Transverse colon (tissue), 4 donors: ENCODE data around the gene SOX11. TPM values are rescaled to one million over a fixed set of nuclear protein-coding genes. Genes with fewer than 3 reads are reported as not detected.

Experiments used
- DNase-seq: peaks from one replicate; pipeline ENCODE4 v3.0.0-alpha.2; 2019
- H3K27ac ChIP-seq, 4 donors: fragments of 200-600 bp; sonication (generic); 2 replicates each; pipeline ENCODE4 v1.5.1; 2016 to 2018; ENCODE audit warnings: inconsistent platforms in 4 of 4
- H3K27me3 ChIP-seq: fragments of 200-600 bp; sonication (generic); 2 replicates; pipeline ENCODE4 v1.5.1; 2017; ENCODE audit warnings: inconsistent platforms
- H3K36me3 ChIP-seq, 4 donors: fragments of 200-600 bp; sonication (generic); 2 replicates each; pipeline ENCODE4 v1.5.1; 2017 to 2019; ENCODE audit warnings: inconsistent platforms in 4 of 4
- H3K4me1 ChIP-seq, 4 donors: fragments of 200-600 bp; sonication (generic); 2 replicates each; pipeline ENCODE4 v1.5.1; 2017 to 2020; ENCODE audit warnings: inconsistent platforms in 4 of 4
- H3K4me3 ChIP-seq, 4 donors: fragments of 200-600 bp; sonication (generic); 1 replicate in 1 of 4; 2 replicates in 3 of 4; pipeline versions ENCODE4 v1.5.1 to v1.6.1; 2017 to 2019; ENCODE audit warnings: inconsistent platforms in 4 of 4
- H3K9me3 ChIP-seq, 2 donors: fragments of 200-600 bp; sonication (generic); 2 replicates each; pipeline ENCODE4 v1.5.1; 2017 to 2019; ENCODE audit warnings: inconsistent platforms in 2 of 2
- CTCF ChIP-seq, 5 experiments: fragments of 200-600 bp in 3 of 5; fragments of 450-650 bp in 2 of 5; sonication (generic) in 3 of 5; IDR thresholded peaks; 1 replicate in 2 of 5; 2 replicates in 3 of 5; pipeline ENCODE4 v1.5.1; 2016 to 2017; ENCODE audit warnings: antibody characterized with exemption in 5 of 5, inconsistent platforms in 3 of 5, mild to moderate bottlenecking in 2 of 5, moderate library complexity in 1 of 5
- EP300 ChIP-seq: sonication (generic); formaldehyde crosslinking; IDR thresholded peaks from one replicate; pipeline ENCODE4 v1.6.1; 2017; ENCODE audit warnings: antibody characterized with exemption, low read depth
- POLR2A ChIP-seq: fragments of 450-650 bp; IDR thresholded peaks from one replicate; pipeline ENCODE4 v1.6.1; 2016; ENCODE audit warnings: antibody characterized with exemption, mild to moderate bottlenecking, moderate library complexity
- POLR2AphosphoS5 ChIP-seq, 3 donors: sonication (generic); formaldehyde crosslinking; IDR thresholded peaks; one replicate each; pipeline ENCODE4 v1.6.1; 2016; ENCODE audit warnings: antibody characterized with exemption in 3 of 3
- WGBS, 2 donors: methylation state at CpG; one replicate each; pipeline ENCODE4 v1.1.5; 2018; ENCODE audit warnings: low coverage in 1 of 2; 5-methylcytosine and 5-hydroxymethylcytosine counted together
- in situ Hi-C, 4 donors: fragments of 200-750 bp; cut with MboI; loops; one replicate each; pipeline versions ENCODE4 v1.15.0 to v1.15.1; 2017; ENCODE audit warnings: low sequenced_read_pairs in 3 of 4, low pct_ligation_motif_present in 1 of 4, low pct_unique_long_range_greater_than_20kb in 1 of 4
- intact Hi-C: fragments of 100-400 bp; cut with DNase I; formaldehyde crosslinking; loops from one replicate; pipeline ENCODE4 v1.15.1; 2023; ENCODE audit warnings: low total_unique reads
- total RNA-seq, 4 donors: library from RNA; depleted of rRNA; stranded (reverse); fragments of >200 nt; gene quantifications; one replicate each; pipeline ENCODE4 v1.1.0, GENCODE V29; 2016

The SOX11 gene
- total RNA-seq, 4 donors from 2014 or later: 0.32 to 0.75 (median 0.40) TPM

GRCh38 chr2:5701266-5701665, 9.1 kb downstream of the SOX11 start:
- TF ChIP-seq POLR2A (no peak), CTCF (IDR thresholded peaks at IDR 0.05) (no peak), POLR2AphosphoS5 (IDR thresholded peaks at IDR 0.05) (no peak), EP300 (no peak)
- Histone ChIP-seq H3K27ac (no peak overlapping the region), H3K27me3 (peaks cover 45% of the 10 kb centered on the region), H3K4me1 (peaks cover 0 to 8% (median 0%) of the 10 kb centered on the region in 4 donors), H3K9me3 (no peaks in the 10 kb centered on the region), H3K36me3 (no peaks in the 10 kb centered on the region), H3K4me3 (no peak overlapping the region)
- in situ Hi-C loops (no loop called here), intact Hi-C loops (no loop called here)
- WGBS, 2 donors: 84 to 85% methylated on average over 3 of the region's 3 CpGs
- no peak for DNase-seq

- in situ Hi-C loops: no loop called here
- TF ChIP-seq POLR2A: no peak
- TF ChIP-seq CTCF (IDR thresholded peaks at IDR 0.05): no peak
- TF ChIP-seq EP300: no peak
- Histone ChIP-seq H3K4me1 (no peaks in the 10 kb centered on the region), H3K4me3 (no peak overlapping the region), H3K9me3 (no peaks in the 10 kb centered on the region), H3K27ac (no peak overlapping the region), H3K36me3 (no peaks in the 10 kb centered on the region), H3K27me3 (peaks cover 26% of the 10 kb centered on the region)
- DNase-seq: no peak
- WGBS, 2 donors: 92 to 95% methylated on average over 2 of the region's 2 CpGs
- intact Hi-C loops: no loop called here
Measured at GRCh38 chr2:5703166-5703565, 11.0 kb downstream of the SOX11 start.

- H3K27ac ChIP-seq: no peak overlapping the region
- in situ Hi-C loops: no loop called here
- intact Hi-C loops: no loop called here
- DNase-seq: no peak
- no peak overlapping the region for H3K4me3 ChIP-seq
- no peaks in the 10 kb centered on the region for H3K4me1 ChIP-seq
- no peaks in the 10 kb centered on the region for H3K9me3 ChIP-seq
- WGBS, 2 donors: 97% methylated on average over 4 of the region's 4 CpGs; no CpG with 5 or more reads in 1 of the 2 donors
- peaks cover 10% of the 10 kb centered on the region for H3K27me3 ChIP-seq
- no peaks in the 10 kb centered on the region for H3K36me3 ChIP-seq
- TF ChIP-seq CTCF (IDR thresholded peaks at IDR 0.05) (no peak), EP300 (no peak), POLR2AphosphoS5 (IDR thresholded peaks at IDR 0.05) (no peak), POLR2A (no peak)
Measured at GRCh38 chr2:5705490-5705889, 13.3 kb downstream of the SOX11 start.

GRCh38 chr2:5706717-5707455, 14.7 kb downstream of the SOX11 start:
- 92% methylated on average over 53 of the region's 56 CpGs; no CpG with 5 or more reads in 1 of the 2 donors for WGBS, 2 donors
- Histone ChIP-seq H3K27me3 (peaks cover 4% of the 10 kb centered on the region), H3K27ac (no peak overlapping the region), H3K4me1 (no peaks in the 10 kb centered on the region), H3K4me3 (no peak overlapping the region), H3K9me3 (no peaks in the 10 kb centered on the region), H3K36me3 (no peaks in the 10 kb centered on the region)
- no peak for DNase-seq
- intact Hi-C loops: no loop called here
- TF ChIP-seq POLR2A (no peak), EP300 (no peak), POLR2AphosphoS5 (IDR thresholded peaks at IDR 0.05) (no peak), CTCF (IDR thresholded peaks at IDR 0.05) (no peak)
- in situ Hi-C loops: no loop called here
